ENCODE measurements around the gene ZAP70.
"Not testable (repeated sequence)": the region's sequence is repeated elsewhere in the genome, so short reads cannot be mapped to it uniquely, and the experiment has no call there.

ZAP70 gene

DNA sequence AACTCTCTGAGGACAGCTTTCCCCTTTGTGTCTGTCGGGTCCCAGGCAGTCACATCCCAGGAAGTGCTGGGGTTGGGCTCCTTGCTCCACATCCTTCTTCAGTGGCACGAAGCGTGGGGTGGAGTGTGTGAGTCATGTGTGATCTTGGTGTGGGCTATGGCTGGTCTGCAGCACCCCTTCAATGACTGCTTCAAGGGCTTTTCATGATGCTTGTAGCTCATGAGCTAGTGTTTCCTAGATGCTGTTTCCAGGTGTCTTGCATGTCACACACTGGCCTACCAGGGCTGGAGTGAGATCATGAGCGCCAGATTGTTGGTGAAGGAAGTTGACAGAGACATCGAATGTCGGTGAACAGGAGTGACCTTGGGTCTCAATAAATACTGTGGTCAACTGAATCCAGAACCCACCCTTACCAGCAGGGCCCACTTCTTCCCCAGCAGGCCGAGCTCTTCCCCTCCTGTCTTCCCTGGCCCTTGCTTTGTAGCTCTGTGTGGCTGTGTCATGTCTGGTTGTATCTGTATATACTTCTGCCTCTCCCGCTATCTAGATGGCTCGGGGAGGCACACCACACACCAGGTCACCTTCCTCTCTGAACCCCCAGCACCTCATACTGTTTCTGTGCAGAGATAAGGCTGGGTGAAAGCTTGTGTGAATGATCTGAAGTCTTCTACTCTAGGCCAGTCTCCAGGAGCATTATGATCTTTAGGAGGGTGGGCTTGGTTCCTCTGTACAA is 40.0 kb upstream of the ZAP70 start:
- no peak for TF ChIP-seq EZH2 (IDR thresholded peaks at IDR 0.05)
- Histone ChIP-seq H3K27ac (no peak overlapping the region), H3K36me3 (ENCODE audit: insufficient read depth, low read length) (no peaks in the 10 kb centered on the region), H3K9ac (ENCODE audit: insufficient read length) (no peak overlapping the region), H3K9me3 (ENCODE audit: low read depth, low read length) (no peaks in the 10 kb centered on the region), H3K4me3 (no peak overlapping the region)
- DNase-seq (ENCODE audit: low read depth, low spot score) = no peak

DNA sequence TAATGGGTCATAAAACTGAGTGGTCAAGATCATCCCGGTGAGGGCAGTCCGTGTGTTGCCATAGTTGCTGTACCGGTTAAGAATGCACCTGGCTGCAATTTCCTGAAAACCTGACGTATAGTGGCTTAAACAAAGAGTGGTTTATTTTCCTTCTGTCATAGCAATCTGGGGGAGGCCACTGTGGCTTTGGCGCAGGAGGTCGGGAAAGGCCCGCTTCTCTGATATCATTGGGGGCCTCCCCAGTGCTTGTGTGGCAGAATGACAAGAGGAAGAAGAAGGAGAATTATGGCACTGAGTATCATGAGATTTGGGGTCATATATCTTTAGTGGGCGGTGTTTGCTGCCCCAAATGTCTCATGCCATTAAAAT is 39.5 kb upstream of the ZAP70 start:
- no peaks in the 10 kb centered on the region for H3K9me3 ChIP-seq (ENCODE audit: low read depth, low read length)
- no peak overlapping the region for H3K27ac ChIP-seq
- no peak overlapping the region for H3K9ac ChIP-seq (ENCODE audit: insufficient read length)
- TF ChIP-seq FOXP2 (optimal IDR thresholded peaks at IDR 0.05; ENCODE audit: control extremely low read depth, extremely low read length, insufficient read depth) (no peak), POLR2AphosphoS5 (IDR thresholded peaks at IDR 0.05; ENCODE audit: borderline replicate concordance, low read depth, low read length) (no peak), EZH2 (IDR thresholded peaks at IDR 0.05) (no peak)
- no peak for DNase-seq (ENCODE audit: low read depth, low spot score)
- H3K4me3 ChIP-seq = no peak overlapping the region
- H3K36me3 ChIP-seq (ENCODE audit: insufficient read depth, low read length) = no peaks in the 10 kb centered on the region

DNA sequence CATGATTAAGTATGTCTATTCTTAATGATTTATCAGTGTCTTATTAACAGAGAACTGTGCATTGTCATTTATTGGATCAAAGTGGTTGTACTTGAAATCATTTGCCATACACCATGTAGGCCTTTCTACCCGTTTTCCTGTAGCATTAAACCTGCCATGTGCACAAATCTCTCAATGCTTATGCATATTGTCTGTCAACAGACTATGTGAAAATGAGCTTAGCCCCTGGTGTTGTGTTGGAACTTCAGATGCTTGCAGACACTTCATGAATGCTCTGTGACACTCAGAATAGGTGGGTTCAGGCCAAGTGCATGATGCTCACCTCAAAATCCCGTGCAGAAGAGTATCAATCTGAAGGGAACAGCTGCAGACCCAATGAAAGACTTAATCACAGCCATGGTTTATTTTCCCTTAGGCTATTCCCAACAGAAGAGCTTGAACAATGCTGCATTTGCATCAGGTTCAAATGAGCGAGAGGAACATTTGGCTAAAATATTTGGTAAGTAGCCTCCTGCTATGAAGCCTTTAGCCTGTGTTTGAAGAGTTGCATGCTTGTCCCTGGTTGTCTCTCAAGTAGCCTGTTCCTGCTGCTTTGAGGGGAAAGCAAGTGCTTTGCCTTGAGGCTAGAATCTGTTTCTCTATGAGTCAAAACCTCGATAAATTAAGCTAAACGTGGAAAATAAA is 37.8 kb upstream of the ZAP70 start:
- TF ChIP-seq EZH2 (IDR thresholded peaks at IDR 0.05) = no peak
- TF ChIP-seq FOXP2 (optimal IDR thresholded peaks at IDR 0.05; ENCODE audit: control extremely low read depth, extremely low read length, insufficient read depth) = no peak
- TF ChIP-seq POLR2AphosphoS5 (IDR thresholded peaks at IDR 0.05; ENCODE audit: borderline replicate concordance, low read depth, low read length) = no peak
- H3K36me3 ChIP-seq (ENCODE audit: insufficient read depth, low read length) = no peaks in the 10 kb centered on the region
- no peak for DNase-seq (ENCODE audit: low read depth, low spot score)
- no peak overlapping the region for H3K9ac ChIP-seq (ENCODE audit: insufficient read length)
- H3K9me3 ChIP-seq (ENCODE audit: low read depth, low read length) = no peaks in the 10 kb centered on the region
- no peak overlapping the region for H3K27ac ChIP-seq
- no peak overlapping the region for H3K4me3 ChIP-seq

DNA sequence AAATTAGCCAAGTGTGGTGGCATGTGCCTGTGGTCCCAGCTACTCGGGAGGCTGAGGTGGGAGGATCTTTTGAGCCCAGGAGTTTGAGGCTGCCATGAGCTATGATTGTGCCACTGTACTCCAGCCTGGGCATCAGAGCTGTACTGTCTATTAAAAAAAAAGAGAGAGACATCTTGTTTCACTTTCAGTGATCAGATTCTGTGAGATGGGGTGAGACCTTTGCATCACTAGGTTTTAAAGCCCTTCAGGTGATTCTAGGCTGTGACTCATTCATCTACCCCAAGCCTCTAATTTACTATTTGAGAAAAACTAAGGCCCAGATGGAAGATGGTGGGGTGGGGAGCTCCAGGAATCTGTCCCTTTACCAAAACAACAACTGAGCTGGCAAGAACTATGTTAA is 36.8 kb upstream of the ZAP70 start:
- TF ChIP-seq EZH2 (IDR thresholded peaks at IDR 0.05) = no peak
- H3K27ac ChIP-seq = no peak overlapping the region
- no peak for DNase-seq (ENCODE audit: low read depth, low spot score)
- H3K9ac ChIP-seq (ENCODE audit: insufficient read length) = no peak overlapping the region
- H3K4me3 ChIP-seq = no peak overlapping the region
- no peaks in the 10 kb centered on the region for H3K36me3 ChIP-seq (ENCODE audit: insufficient read depth, low read length)
- H3K9me3 ChIP-seq (ENCODE audit: low read depth, low read length) = no peaks in the 10 kb centered on the region

DNA sequence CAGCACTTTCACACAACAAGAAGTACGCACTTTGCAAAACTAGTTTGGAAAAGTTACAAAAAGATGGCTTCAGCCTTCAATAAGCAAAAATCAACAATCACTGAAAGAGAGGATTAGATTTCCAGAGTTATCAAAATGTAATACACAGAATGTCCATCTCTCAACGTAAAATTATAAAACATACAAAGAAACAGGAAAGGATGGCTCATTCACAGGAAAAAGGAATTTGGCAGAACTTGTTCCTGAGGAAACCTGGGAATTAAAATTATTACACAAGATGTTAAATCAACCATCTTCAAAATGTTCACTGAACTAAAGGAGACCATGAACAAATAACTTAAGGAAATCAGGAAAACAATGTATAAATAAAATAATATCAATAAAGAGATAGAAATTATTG is 35.9 kb upstream of the ZAP70 start:
- no peaks in the 10 kb centered on the region for H3K36me3 ChIP-seq (ENCODE audit: insufficient read depth, low read length)
- DNase-seq (ENCODE audit: low read depth, low spot score) = no peak

DNA sequence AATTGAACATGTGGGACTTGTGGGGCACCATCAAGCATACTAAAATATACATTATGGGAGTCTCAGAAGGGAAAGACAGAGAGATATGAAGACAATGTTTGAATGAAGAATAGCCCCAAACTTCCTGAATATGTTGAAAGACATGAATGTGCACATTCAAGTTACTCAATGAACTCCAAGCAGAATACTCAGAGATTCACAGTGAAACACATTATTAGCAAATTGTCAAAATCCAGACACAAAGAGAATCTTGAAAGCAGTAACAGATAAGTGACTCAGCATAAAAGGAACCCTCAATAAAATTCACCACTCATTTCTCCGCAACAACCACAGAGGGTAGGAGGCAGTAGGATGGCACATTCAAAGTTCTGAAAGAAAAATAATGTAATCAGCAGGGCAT is 35.1 kb upstream of the ZAP70 start:
- H3K4me3 ChIP-seq = no peak overlapping the region
- no peaks in the 10 kb centered on the region for H3K9me3 ChIP-seq (ENCODE audit: low read depth, low read length)
- no peak for DNase-seq (ENCODE audit: low read depth, low spot score)

More for the DNA sequence above, 35.9 kb upstream of the ZAP70 start:
- Histone ChIP-seq H3K4me3 (no peak overlapping the region), H3K9me3 (ENCODE audit: low read depth, low read length) (no peaks in the 10 kb centered on the region), H3K27ac (no peak overlapping the region), H3K9ac (ENCODE audit: insufficient read length) (no peak overlapping the region)
- TF ChIP-seq FOXP2 (optimal IDR thresholded peaks at IDR 0.05; ENCODE audit: control extremely low read depth, extremely low read length, insufficient read depth) = no peak
- no peak for TF ChIP-seq EZH2 (IDR thresholded peaks at IDR 0.05)
- TF ChIP-seq POLR2AphosphoS5 (IDR thresholded peaks at IDR 0.05; ENCODE audit: borderline replicate concordance, low read depth, low read length) = no peak

DNA sequence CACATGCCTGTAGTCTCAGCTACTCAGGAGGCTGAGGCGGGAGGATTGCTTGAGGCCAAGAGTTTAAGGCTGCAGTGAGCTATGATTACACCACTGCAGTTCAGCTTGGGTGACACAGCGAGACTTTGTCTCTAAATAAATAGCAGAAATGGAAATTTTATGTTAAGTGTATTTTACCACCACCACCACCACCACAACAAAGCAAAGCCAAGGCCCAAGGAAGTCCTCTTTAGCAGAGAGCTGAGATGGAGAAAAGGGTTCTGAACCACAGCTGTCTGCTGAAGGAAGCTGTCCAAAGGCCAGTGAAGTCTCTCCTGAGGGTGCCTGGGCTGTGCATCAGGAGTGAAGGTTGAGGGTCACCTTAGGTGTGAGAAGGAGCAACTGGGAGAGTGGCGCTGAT is 26.1 kb upstream of the ZAP70 start:
- H3K4me3 ChIP-seq; H3K27ac ChIP-seq; H3K9me3 ChIP-seq (ENCODE audit: low read depth, low read length); H3K9ac ChIP-seq (ENCODE audit: insufficient read length); H3K36me3 ChIP-seq (ENCODE audit: insufficient read depth, low read length); DNase-seq (ENCODE audit: low read depth, low spot score): not testable (repeated sequence)

More for the DNA sequence above, 35.1 kb upstream of the ZAP70 start:
- Histone ChIP-seq H3K9ac (ENCODE audit: insufficient read length) (no peak overlapping the region), H3K36me3 (ENCODE audit: insufficient read depth, low read length) (no peaks in the 10 kb centered on the region), H3K27ac (no peak overlapping the region)
- no peak for TF ChIP-seq EZH2 (IDR thresholded peaks at IDR 0.05)
- TF ChIP-seq FOXP2 (optimal IDR thresholded peaks at IDR 0.05; ENCODE audit: control extremely low read depth, extremely low read length, insufficient read depth) = no peak
- TF ChIP-seq POLR2AphosphoS5 (IDR thresholded peaks at IDR 0.05; ENCODE audit: borderline replicate concordance, low read depth, low read length) = no peak

DNA sequence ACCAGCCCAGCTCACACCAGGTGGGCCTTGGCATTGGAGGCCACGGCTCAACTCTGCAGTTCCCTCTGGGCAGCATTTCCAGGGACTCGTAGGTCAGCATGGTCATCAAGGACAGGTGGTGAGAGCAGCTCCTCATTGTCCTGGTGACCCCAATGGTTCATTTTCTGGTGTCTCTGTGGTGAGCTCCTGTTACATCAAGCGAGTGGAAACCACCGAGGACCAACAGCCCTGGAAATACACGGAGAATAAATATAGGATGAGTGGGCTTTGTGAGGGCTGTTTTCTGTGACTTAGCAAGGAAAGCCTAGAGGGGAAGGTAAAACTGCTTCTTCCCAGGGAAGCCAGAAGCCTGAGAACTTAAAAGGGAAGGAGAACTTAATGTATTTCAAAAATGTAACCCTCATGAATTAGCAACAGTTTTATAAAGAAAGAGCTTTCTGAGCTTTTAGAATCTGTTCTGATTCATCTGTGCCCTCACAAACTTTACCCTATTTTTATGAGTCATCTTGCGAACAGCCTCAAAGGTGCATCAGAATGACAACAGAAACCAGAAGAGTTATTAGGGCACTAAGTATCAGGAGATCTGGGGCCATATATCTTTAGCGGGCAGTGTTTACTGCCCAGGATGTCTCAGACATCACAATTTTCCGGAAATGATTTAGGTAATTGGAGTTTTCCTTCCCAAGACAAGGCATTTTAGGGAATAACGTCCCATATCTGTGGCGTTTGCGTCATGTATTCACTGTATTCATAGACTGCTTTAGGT is 25.1 kb upstream of the ZAP70 start:
- H3K9ac ChIP-seq (ENCODE audit: insufficient read length) = no peak overlapping the region
- H3K9me3 ChIP-seq (ENCODE audit: low read depth, low read length) = no peaks in the 10 kb centered on the region
- no peak for DNase-seq (ENCODE audit: low read depth, low spot score)
- no peak overlapping the region for H3K4me3 ChIP-seq
- no peak overlapping the region for H3K27ac ChIP-seq
- no peaks in the 10 kb centered on the region for H3K36me3 ChIP-seq (ENCODE audit: insufficient read depth, low read length)
- TF ChIP-seq FOXP2 (optimal IDR thresholded peaks at IDR 0.05; ENCODE audit: control extremely low read depth, extremely low read length, insufficient read depth) (no peak), EZH2 (IDR thresholded peaks at IDR 0.05) (no peak), POLR2AphosphoS5 (IDR thresholded peaks at IDR 0.05; ENCODE audit: borderline replicate concordance, low read depth, low read length) (no peak)

DNA sequence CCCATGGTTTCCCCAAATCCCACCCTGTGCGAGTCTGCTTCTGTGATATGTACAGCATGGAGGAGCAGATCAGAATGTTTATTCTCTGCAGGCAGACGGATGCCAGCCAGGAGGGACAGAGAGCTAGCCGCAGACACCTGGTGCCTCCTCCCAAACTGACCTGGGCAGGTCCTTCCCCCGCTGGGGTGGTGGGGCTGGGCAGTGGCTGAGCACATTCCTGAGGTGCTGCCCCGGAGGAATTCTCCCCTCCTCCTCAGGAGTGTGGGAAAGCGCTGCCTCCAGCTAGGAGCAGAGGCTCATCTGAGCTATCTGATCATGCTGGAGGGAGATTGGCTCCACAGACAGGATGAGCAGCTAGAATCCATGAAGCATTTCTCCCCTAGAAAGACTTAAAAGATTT is 22.2 kb upstream of the ZAP70 start:
- no peak overlapping the region for H3K9ac ChIP-seq (ENCODE audit: insufficient read length)
- DNase-seq (ENCODE audit: low read depth, low spot score) = no peak
- H3K27ac ChIP-seq = no peak overlapping the region
- no peaks in the 10 kb centered on the region for H3K36me3 ChIP-seq (ENCODE audit: insufficient read depth, low read length)
- TF ChIP-seq FOXP2 (optimal IDR thresholded peaks at IDR 0.05; ENCODE audit: control extremely low read depth, extremely low read length, insufficient read depth) (no peak), EZH2 (IDR thresholded peaks at IDR 0.05) (no peak), POLR2AphosphoS5 (IDR thresholded peaks at IDR 0.05; ENCODE audit: borderline replicate concordance, low read depth, low read length) (no peak)
- H3K4me3 ChIP-seq = no peak overlapping the region
- H3K9me3 ChIP-seq (ENCODE audit: low read depth, low read length) = no peaks in the 10 kb centered on the region

Measured in SK-N-MC (cell line).